HCT116 (cell line): Measurements from ENCODE around the gene EPB41L4A. TPM values are rescaled to one million over a fixed set of nuclear protein-coding genes. Genes with fewer than 3 reads are reported as not detected.

Source experiments
- ATAC-seq: fragments of 200-7000 bp; cut with Tn5 transposase; 2 replicates; pipeline ENCODE4 v1.9.1; 2020; ENCODE audit warnings: mild to moderate bottlenecking, moderate library complexity
- BruUV-seq: library from RNA; stranded (reverse); fragments of 400-500 nt; replicated peaks from 2 replicates; lab custom pipeline; 2021; lab: Mats Ljungman, UMichigan
- CTCF ChIA-PET: fragments of 300-600 bp; sonication (Branson Sonifier 250); formaldehyde crosslinking; loops from one replicate; lab custom pipeline; 2021; ENCODE audit warnings: antibody characterized with exemption; lab: Charles Lee
- POLR2A ChIA-PET: fragments of 300-600, 350-600 bp; sonication (Branson Sonifier 250); formaldehyde crosslinking; loops from one replicate; lab custom pipeline; 2021; ENCODE audit warnings: antibody characterized with exemption; lab: Charles Lee
- RAD21 ChIA-PET, 2 experiments: fragments of 300-600 bp; sonication (Branson Sonifier 250); formaldehyde crosslinking; loops; one replicate each; lab custom pipeline; 2023; ENCODE audit warnings: low total read pairs in 2 of 2; ENCODE audit not compliant: uncharacterized antibody in 2 of 2, unreplicated experiment in 2 of 2, low non-redundant PET in 1 of 2; lab: Charles Lee
- DNase-seq: peaks from one replicate; pipeline ENCODE4 v3.0.0-alpha.2; 2010; ENCODE audit warnings: low read depth, low spot score
- H2AFZ ChIP-seq: fragments of 200-600 bp; shearing (Covaris generic), sonication (generic); 2 replicates; pipeline ENCODE4 v1.6.1; 2017; ENCODE audit warnings: low read depth, mixed run types, mixed read lengths, antibody characterized with exemption, low read length; ENCODE audit not compliant: poor library complexity, severe bottlenecking
- H3K27ac ChIP-seq: 2 replicates; pipeline ENCODE4 v1.5.1; 2012; ENCODE audit warnings: low read depth, low read length
- H3K27me3 ChIP-seq: fragments of 200-600 bp; sonication (generic); 2 replicates; pipeline ENCODE4 v1.6.1; 2016; ENCODE audit warnings: mixed run types, low read length, mixed read lengths; ENCODE audit not compliant: insufficient read depth
- H3K36me3 ChIP-seq, 2 experiments: fragments of 200-500 bp in 1 of 2; fragments of 200-600 bp in 1 of 2; sonication (Bioruptor generic) in 1 of 2; sonication (generic) in 1 of 2; 2 replicates each; pipeline versions ENCODE4 v1.5.1 to v1.6.1; 2014 to 2016; ENCODE audit warnings: low read length in 2 of 2, inconsistent platforms in 1 of 2, mixed read lengths in 1 of 2, mixed run types in 1 of 2; ENCODE audit not compliant: insufficient read depth in 2 of 2, control insufficient read depth in 1 of 2
- H3K4me1 ChIP-seq, 2 experiments: fragments of 200-600 bp in 1 of 2; sonication (generic) in 1 of 2; 2 replicates each; pipeline versions ENCODE4 v1.5.1 to v1.6.1; 2012 to 2017; ENCODE audit warnings: low read length in 2 of 2, inconsistent platforms in 1 of 2, mild to moderate bottlenecking in 1 of 2, mixed read lengths in 1 of 2, mixed run types in 1 of 2, moderate library complexity in 1 of 2; ENCODE audit not compliant: insufficient read depth in 2 of 2, control insufficient read depth in 1 of 2
- H3K4me2 ChIP-seq: fragments of 200-600 bp; sonication (generic); 2 replicates; pipeline ENCODE4 v1.6.1; 2017; ENCODE audit warnings: mixed run types, low read length, mixed read lengths
- H3K4me3 ChIP-seq, 2 experiments: fragments of 200-600 bp in 1 of 2; sonication (generic) in 1 of 2; replicated peaks in 1 of 2; 2 replicates each; pipeline ENCODE4 v1.5.1; 2011 to 2016; ENCODE audit warnings: low read length in 2 of 2, control low read depth in 1 of 2, low read depth in 1 of 2, mild to moderate bottlenecking in 1 of 2, mixed read lengths in 1 of 2, mixed run types in 1 of 2
- H3K79me2 ChIP-seq: fragments of 200-600 bp; sonication (generic); 2 replicates; pipeline ENCODE4 v1.6.1; 2017; ENCODE audit warnings: mild to moderate bottlenecking, mixed run types, low read length, moderate library complexity, mixed read lengths; ENCODE audit not compliant: insufficient read depth
- H3K9ac ChIP-seq: fragments of 200-600 bp; sonication (generic); 2 replicates; pipeline ENCODE4 v1.6.1; 2016; ENCODE audit warnings: low read length, mixed read lengths
- H3K9me2 ChIP-seq: fragments of 200-600 bp; sonication (generic), shearing (Covaris generic); 2 replicates; pipeline ENCODE4 v1.6.1; 2017; ENCODE audit warnings: mixed run types, mild to moderate bottlenecking, moderate library complexity; ENCODE audit not compliant: insufficient read depth
- H3K9me3 ChIP-seq, 2 experiments: fragments of 200-500 bp in 1 of 2; fragments of 200-600 bp in 1 of 2; sonication (Bioruptor generic) in 1 of 2; sonication (generic) in 1 of 2; 2 replicates each; pipeline ENCODE4 v1.6.1; 2014 to 2017; ENCODE audit warnings: low read length in 2 of 2, mixed read lengths in 2 of 2, inconsistent platforms in 1 of 2, low read depth in 1 of 2, mild to moderate bottlenecking in 1 of 2, mixed run types in 1 of 2, moderate library complexity in 1 of 2; ENCODE audit not compliant: control insufficient read depth in 1 of 2, insufficient read depth in 1 of 2
- H4K20me1 ChIP-seq: fragments of 200-600 bp; sonication (generic), shearing (Covaris generic); 2 replicates; pipeline ENCODE4 v1.6.1; 2017; ENCODE audit warnings: mixed run types, mild to moderate bottlenecking, moderate library complexity; ENCODE audit not compliant: insufficient read depth
- ATF3 ChIP-seq: IDR thresholded peaks from 2 replicates; pipeline ENCODE4 v1.6.1; 2012
- CEBPB ChIP-seq: IDR thresholded peaks from 2 replicates; pipeline ENCODE4 v1.6.1; 2012; ENCODE audit warnings: low read depth
- CTCF ChIP-seq, 3 experiments: fragments of 200-600 bp in 1 of 3; sonication (generic) in 1 of 3; IDR thresholded peaks in 2 of 3; conservative IDR thresholded peaks in 1 of 3; 2 replicates each; pipeline ENCODE4 v1.5.1; 2012 to 2017; ENCODE audit warnings: low read depth in 2 of 3, low read length in 2 of 3, antibody characterized with exemption in 1 of 3, borderline replicate concordance in 1 of 3, control low read depth in 1 of 3, mild to moderate bottlenecking in 1 of 3, mixed read lengths in 1 of 3, mixed run types in 1 of 3, moderate library complexity in 1 of 3; ENCODE audit not compliant: insufficient read depth in 1 of 3
- EZH2 ChIP-seq: fragments of 200-600 bp; sonication (generic); IDR thresholded peaks from 2 replicates; pipeline ENCODE4 v1.6.1; 2017; ENCODE audit warnings: antibody characterized with exemption, mixed run types
- EZH2phosphoT487 ChIP-seq: fragments of 200-600 bp; IDR thresholded peaks from 2 replicates; pipeline ENCODE4 v1.6.1; 2018; ENCODE audit warnings: antibody characterized with exemption, borderline replicate concordance
- MAX ChIP-seq: IDR thresholded peaks from 2 replicates; pipeline ENCODE4 v1.6.1; 2012
- POLR2A ChIP-seq: IDR thresholded peaks from 2 replicates; pipeline ENCODE4 v1.7.0; 2011; ENCODE audit warnings: borderline replicate concordance; ENCODE audit not compliant: insufficient read depth, insufficient read length; ENCODE audit errors: extremely low read depth
- POLR2AphosphoS5 ChIP-seq: IDR thresholded peaks from 2 replicates; pipeline ENCODE4 v1.6.1; 2011; ENCODE audit warnings: mild to moderate bottlenecking, low read depth, low read length, moderate library complexity
- RAD21 ChIP-seq: IDR thresholded peaks from 2 replicates; pipeline ENCODE4 v1.6.1; 2012; ENCODE audit warnings: low read depth, mild to moderate bottlenecking
- REST ChIP-seq: IDR thresholded peaks from 2 replicates; pipeline ENCODE4 v1.6.1; 2012; ENCODE audit warnings: low read depth
- SIN3A ChIP-seq: IDR thresholded peaks from 2 replicates; pipeline ENCODE4 v1.6.1; 2012; ENCODE audit warnings: low read depth
- SRF ChIP-seq: IDR thresholded peaks from 2 replicates; pipeline ENCODE4 v1.6.1; 2012; ENCODE audit warnings: low read depth
- TCF7L2 ChIP-seq: IDR thresholded peaks from 2 replicates; pipeline ENCODE4 v1.7.0; 2011; ENCODE audit warnings: borderline replicate concordance, inconsistent platforms; ENCODE audit not compliant: insufficient read depth, insufficient read length; ENCODE audit errors: extremely low read depth
- ZBTB33 ChIP-seq: IDR thresholded peaks from 2 replicates; pipeline ENCODE4 v1.6.1; 2011; ENCODE audit warnings: mild to moderate bottlenecking, low read length, moderate library complexity; ENCODE audit not compliant: insufficient replicate concordance; ENCODE audit errors: extremely low read depth
- ZNF274 ChIP-seq: fragments of 200-500 bp; sonication (Bioruptor generic); IDR thresholded peaks from 2 replicates; pipeline ENCODE4 v1.6.1; 2014; ENCODE audit warnings: mild to moderate bottlenecking, low read depth, low read length, inconsistent platforms
- intact Hi-C: fragments of 100-400 bp; cut with micrococcal nuclease; formaldehyde crosslinking; loops from 2 replicates; pipeline ENCODE4 v1.10.0; 2022
- total RNA-seq: library from RNA; stranded (reverse); gene quantifications from one replicate; pipeline ENCODE4 v1.2.1, GENCODE V29; 2021; ENCODE audit not compliant: unreplicated experiment

The EPB41L4A gene
- total RNA-seq, 1 experiment from 2014 or later: 2.8 TPM

- no peak for TF ChIP-seq SRF
- no peak for TF ChIP-seq CEBPB
- TF ChIP-seq TCF7L2: no peak
- TF ChIP-seq SIN3A: no peak
- no peak for TF ChIP-seq POLR2A
- TF ChIP-seq ZNF274: no peak
- TF ChIP-seq ATF3: no peak
- no peak for TF ChIP-seq ZBTB33
- TF ChIP-seq POLR2AphosphoS5: no peak
- TF ChIP-seq, all 23 proteins: peak for 0
Measured at GRCh38 chr5:112293587-112293986, 125.5 kb downstream of the EPB41L4A start (continued).

- no peak overlapping the region for H3K9ac ChIP-seq
- intact Hi-C loops: no loop called here
- ChIA-PET POLR2A (no interaction called here), CTCF (no interaction called here), RAD21 (no interaction called here)
- no peak overlapping the region for H3K4me3 ChIP-seq
- H3K79me2 ChIP-seq: no peaks in the 10 kb centered on the region
- DNase-seq (no peak), ATAC-seq (no peak)
- H3K9me2 ChIP-seq: no peaks in the 10 kb centered on the region
- no peak overlapping the region for H3K4me2 ChIP-seq
- no peaks in the 10 kb centered on the region for H4K20me1 ChIP-seq
- no peak overlapping the region for H3K27ac ChIP-seq
- H3K9me3 ChIP-seq: no peaks in the 10 kb centered on the region
- no TSS peak for BruUV-seq
- TF ChIP-seq REST: no peak
- no peak for TF ChIP-seq ZBTB33
- TF ChIP-seq RAD21: no peak
- TF ChIP-seq EZH2phosphoT487: no peak
- TF ChIP-seq SRF: no peak
- TF ChIP-seq EZH2: no peak
- TF ChIP-seq CTCF (IDR thresholded peaks at IDR 0.05 in 2 of 3, conservative IDR thresholded peaks at IDR 0.05 in 1 of 3; ENCODE audit: borderline replicate concordance in 1 of 3, insufficient read depth in 1 of 3, low read depth in 2 of 3, low read length in 2 of 3): no peak
- TF ChIP-seq MAX: no peak
- 0 out of 2 replicates have a peak, but pooled peaks cover 3% of the 10 kb centered on the region for H3K27me3 ChIP-seq
- no peak overlapping the region for H2AFZ ChIP-seq
- H3K36me3 ChIP-seq: no peaks in the 10 kb centered on the region
- no peaks in the 10 kb centered on the region for H3K4me1 ChIP-seq
Measured at GRCh38 chr5:112290691-112291090, 128.4 kb downstream of the EPB41L4A start.
